Activated CD4-positive, alpha-beta T cell treated with anti-CD3 and anti-CD28 coated beads, Interleukin-10, Interleukin-2, amounts not matched to agents 100 ng/mL and 50 ng/mL, durations not matched to agents 16 hours and 8 hours (primary cell): ENCODE measurements around the gene SLIT1.

Experiments
- DNase-seq: peaks from one replicate; pipeline ENCODE4 v3.0.0-alpha.2; 2020

SLIT1 gene

GRCh38 chr10:97169911-97170693, 15.7 kb downstream of the SLIT1 start:
- DNase-seq: no peak

- DNase-seq: no peak
Observed at GRCh38 chr10:97169063-97169462, 16.7 kb downstream of the SLIT1 start.

DNA sequence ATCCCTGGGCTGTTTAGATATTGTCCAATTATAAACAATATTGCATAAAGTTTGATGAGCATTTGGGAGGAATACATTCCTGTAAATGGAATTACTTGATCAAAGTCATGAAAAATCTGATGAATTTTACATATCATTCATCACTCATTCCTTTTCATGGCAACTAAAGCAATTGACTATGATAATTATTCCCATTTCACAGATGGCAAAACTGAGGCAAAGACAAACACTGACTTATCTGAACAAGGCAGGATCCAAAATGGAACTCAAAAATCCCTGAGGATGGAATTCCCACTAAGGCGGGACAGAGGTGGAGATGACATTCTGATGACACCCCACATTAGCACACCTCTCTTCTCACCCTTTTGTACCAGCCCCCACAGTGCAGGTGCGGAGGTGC, 17.1 kb downstream of the SLIT1 start:
- DNase-seq: no peak

DNA sequence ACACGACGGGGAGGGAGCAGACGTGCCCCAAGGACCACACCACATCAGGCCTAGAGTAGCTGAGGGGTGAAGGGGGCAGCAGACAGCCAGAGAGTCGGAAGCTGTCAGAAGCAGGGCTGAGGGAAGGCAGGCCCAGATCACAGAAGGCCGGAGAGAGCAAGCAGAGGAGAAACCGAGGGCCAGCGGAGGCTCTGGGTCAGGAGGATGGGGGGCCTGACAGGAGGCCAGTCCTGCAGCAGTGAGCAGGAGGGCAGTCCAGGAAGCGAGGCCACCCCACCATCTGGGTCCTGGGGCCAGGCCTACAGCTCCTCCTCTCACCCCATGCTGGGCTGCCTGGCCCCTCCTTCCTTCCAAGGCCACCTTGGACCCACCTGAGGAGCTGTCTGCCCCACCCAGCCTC, 20.3 kb downstream of the SLIT1 start:
- DNase-seq: no peak

DNA sequence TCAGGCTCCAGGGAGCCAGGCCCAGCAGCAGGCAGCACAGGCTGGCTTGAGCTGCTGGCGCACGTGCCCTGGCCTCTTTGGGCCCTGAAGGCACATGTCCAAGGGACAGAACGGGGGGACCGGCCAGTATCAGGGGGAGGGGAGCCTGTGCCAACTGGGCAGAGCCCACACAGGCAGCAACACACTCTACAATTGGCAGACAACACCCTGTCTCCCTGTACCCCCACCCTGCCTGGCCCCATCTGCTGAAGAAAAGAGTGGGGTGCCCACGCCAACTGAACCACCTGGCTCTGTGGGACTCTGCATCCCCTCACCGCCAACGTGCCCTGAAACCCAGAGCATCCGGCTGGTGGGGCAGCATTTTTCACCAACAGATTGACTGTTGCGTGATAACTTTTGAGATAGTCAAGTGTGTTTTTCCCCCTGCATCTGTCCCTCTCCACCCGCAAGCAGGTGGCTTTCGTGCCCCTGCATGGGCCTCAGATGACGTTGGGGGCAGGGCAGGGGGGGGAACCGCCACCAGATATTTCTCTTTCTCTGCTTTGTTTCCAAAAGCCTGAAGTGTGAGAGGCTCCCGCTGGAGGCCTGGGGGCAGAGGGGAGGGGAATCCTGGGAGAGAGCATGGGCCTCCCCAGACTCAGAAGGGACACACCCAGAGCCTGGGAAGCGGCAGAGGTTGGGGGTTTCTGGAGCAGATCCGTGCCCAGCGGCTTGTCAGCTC, 21.8 kb downstream of the SLIT1 start:
- DNase-seq: no peak

DNA sequence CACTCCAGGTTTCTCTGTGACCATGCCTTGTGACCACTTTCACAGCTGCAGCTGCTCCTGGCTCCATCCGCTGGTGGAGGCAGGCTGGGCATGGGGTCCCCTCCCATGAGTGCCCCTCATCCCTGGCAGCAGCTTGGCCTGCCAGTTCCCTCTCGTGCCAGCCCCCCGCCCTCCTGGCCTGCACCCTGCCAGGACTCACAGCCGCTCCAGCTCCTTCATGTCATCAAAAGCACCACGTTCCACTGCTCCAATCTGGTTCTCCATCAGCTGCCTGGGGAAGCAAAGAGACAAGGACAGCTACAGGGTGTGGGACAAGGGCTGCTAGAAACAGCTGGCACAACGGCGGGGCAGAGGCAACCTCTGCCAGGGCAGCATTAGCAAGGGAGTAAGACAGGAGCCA, 22.6 kb downstream of the SLIT1 start:
- DNase-seq: no peak

GRCh38 chr10:97159646-97160305, 26.0 kb downstream of the SLIT1 start:
- no peak for DNase-seq

GRCh38 chr10:97157578-97158095, 28.1 kb downstream of the SLIT1 start:
- DNase-seq: no peak

DNA sequence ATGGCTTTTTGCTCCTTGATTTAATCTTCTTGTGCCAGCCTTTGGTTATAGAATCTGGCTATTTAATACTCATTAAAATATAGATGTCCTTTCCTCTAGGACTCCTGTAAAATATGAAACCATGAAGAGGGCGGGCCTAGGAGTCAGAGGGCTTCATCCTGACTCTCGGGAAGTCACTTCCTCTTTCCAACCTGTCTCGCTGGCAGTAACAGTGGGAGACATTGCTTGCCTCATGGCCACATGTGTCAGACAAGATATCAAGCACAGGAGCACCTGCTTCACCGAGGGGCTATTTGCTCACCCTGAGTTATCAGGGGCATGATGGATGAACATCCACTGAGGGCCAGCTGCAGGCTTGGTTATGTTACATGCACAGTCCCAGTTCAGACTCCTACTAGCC, 31.0 kb downstream of the SLIT1 start:
- DNase-seq: no peak

GRCh38 chr10:97154162-97154561, 31.6 kb downstream of the SLIT1 start:
- no peak for DNase-seq

- DNase-seq: no peak
Observed at GRCh38 chr10:97153270-97153850, 32.4 kb downstream of the SLIT1 start.

GRCh38 chr10:97151307-97151914, 34.3 kb downstream of the SLIT1 start:
- DNase-seq: no peak

- DNase-seq: no peak
Observed at GRCh38 chr10:97150616-97151015, 35.1 kb downstream of the SLIT1 start.

GRCh38 chr10:97150013-97150595, 35.7 kb downstream of the SLIT1 start:
- no peak for DNase-seq

DNA sequence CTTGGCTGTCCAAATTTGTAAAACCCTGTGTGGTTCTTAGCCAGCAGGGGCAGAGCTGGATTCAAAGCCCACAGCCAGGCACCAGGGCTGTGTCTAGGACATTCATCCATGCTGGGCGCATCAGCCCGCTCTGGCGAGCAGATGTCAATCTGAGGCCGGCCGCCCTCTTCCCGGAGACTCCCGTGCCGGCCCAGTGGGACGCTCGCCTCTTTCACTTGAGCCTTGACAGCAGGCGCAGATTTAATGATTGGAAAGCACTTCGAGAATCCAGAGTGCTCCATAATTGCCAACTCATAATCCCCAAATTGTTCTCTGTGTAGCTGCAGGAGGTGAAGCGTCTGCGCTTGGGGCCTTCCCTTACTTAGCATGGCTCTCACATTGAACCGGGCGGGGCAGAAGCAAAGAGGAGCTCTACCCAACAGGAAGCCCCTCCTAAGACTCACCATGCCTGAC, 36.7 kb downstream of the SLIT1 start:
- DNase-seq: no peak

DNA sequence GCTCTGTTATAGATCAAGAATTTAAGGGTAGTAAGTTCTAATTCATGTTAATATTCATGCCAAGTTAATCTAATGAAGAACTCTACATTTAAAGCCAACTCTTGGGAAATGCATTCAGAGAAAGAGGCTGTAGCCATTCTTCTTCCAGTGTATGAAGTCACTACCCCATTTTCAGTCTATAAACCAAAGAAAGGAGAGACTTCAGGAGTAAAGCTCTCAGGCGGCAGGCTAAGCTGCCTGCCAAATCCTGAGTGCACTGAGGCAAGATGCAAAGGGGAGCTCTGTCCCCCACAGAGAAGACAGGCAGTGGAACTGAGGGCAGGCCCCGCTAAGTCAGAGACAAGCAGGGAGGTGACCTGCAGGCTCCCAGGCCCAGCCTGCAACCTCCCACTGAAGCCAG, 41.5 kb downstream of the SLIT1 start:
- no peak for DNase-seq

DNA sequence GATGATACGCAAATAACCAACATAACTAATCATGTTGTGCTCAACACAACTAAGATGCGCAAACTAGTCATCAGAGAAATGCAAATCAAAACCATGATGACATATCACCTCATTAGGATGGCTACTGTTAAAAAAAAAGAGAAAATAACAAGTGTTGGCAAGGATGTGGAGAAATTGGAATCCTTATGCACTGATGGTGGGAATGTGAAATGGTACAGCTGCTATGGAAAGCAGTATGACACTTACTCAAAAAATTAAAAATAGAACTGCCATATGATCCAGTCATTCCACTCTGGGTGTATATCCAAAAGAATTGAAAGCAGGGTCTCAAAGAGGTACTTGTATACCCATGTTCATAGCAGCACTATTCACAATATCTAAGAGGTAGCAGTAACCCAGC, 42.9 kb downstream of the SLIT1 start:
- no peak for DNase-seq

DNA sequence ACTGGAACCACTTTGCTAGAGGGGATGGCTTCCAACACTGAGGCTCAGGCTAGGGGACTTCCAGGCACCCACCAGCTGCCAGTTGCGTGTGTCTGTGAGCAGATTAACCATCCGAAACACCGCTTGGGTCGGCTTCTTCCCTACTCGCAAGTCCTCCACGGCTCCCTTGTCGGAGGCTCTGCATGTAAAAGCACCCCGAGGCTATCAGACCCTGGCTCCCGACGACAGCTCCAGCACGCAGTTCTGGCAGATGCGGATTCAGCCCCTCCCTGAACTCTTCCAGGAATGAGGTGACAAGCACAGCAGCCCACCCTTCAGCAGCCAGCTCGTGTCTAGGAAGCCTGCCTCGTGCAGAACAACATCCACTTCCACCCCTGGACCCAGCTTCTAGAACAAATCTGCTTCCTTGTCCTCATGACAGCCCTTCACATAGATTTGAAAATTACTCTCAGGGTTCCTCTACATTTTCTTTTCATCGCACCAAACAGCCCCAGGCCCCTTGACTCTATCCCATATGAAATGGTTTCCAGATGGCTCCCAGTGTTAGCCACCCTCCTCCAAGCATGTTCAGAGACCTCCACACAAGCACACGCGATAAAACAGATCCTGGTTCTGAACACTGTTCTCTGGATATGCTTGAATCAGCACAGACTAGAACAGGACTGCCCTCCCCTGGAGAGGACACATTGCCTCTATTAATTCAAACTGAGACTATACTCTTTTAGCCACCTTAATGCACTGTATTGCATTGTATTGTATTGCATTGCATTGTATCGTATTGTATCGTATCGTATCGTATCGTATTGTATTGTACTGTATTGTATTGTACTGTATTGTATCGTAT, 44.6 kb downstream of the SLIT1 start:
- no peak for DNase-seq

DNA sequence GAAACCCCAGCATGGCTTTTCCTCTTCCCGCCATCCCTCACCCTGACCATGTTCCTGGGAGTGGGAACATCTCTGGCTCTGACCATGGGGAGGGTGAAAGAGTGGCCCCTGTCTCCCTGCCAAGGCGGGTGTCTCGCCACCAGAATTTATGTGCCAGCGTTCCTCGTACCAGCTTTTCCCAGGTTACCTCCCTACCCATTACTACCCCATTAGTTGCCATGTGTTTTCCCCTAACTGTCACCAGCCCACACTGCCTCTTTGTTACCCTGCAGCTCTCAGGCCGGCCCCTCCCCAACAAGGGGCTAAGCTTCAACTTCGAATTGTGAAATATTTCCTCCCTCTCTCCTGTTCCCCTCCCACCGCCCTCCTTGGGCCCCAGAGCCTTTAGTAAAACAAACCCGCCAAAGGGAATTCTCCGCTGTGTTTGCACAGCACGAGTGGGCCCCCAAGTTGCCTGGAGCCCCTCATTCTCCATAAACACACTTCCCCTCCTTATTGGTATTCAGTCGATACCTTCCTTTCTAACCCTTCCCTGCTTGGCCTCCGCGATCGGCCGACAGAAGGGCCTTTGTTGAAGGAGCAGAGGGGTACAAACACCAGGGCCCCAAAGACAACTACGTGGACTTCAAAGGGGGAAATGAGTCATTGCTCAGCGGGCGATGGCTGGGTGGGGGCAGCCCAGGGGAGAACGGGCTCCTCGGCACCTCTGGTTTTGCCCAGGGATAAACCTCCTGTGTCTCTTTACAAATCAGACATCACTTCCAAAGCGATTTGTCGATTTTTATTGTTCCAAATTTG, 45.5 kb downstream of the SLIT1 start:
- no peak for DNase-seq

GRCh38 chr10:97139651-97140048, 46.1 kb downstream of the SLIT1 start:
- DNase-seq: no peak

DNA sequence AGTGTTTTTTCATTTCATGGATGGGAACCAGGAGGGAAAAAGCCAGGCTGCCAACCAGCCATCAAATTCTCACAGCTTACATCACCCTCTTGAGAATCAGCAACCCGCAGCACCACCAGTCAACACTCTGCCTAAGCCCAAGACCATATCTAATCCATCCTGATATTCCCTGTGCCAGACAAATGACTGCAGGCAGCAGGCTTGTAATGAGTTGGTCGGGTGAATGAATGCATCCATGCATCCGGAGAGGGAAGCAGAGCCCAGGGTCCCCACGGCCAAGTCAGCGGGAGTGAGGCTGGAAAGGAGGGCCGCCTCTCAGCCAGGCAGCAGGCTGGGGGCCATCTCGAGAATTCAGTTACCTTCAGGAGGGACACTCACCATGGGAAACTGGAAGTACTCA, 46.9 kb downstream of the SLIT1 start:
- no peak for DNase-seq
